ENCODE measurements around the gene TMC5.
"Not testable (repeated sequence)": the region's sequence is repeated elsewhere in the genome, so short reads cannot be mapped to it uniquely, and the experiment has no call there.

The TMC5 gene

GRCh38 chr16:19406891-19407491, 10.7 kb upstream of the TMC5 start:
- DNase-seq (ENCODE audit: low read depth), result no peak

GRCh38 chr16:19410435-19411171, 7.1 kb upstream of the TMC5 start:
- DNase-seq (ENCODE audit: low read depth), result no peak

GRCh38 chr16:19411298-19411697, 6.4 kb upstream of the TMC5 start:
- DNase-seq (ENCODE audit: low read depth), result no peak

- DNase-seq (ENCODE audit: low read depth), result not testable (repeated sequence)
These were observed 5.6 kb upstream of the TMC5 start for GRCh38 chr16:19412055-19412454.

GRCh38 chr16:19415461-19415860, 2.2 kb upstream of the TMC5 start:
- no peak for DNase-seq (ENCODE audit: low read depth)

- no peak for DNase-seq (ENCODE audit: low read depth)
These were observed 1.8 kb upstream of the TMC5 start for GRCh38 chr16:19415918-19416317.

GRCh38 chr16:19418200-19418599, 517 bp downstream of the TMC5 start:
- DNase-seq (ENCODE audit: low read depth), result no peak

- DNase-seq (ENCODE audit: low read depth), result no peak
These were observed 2.0 kb downstream of the TMC5 start for GRCh38 chr16:19419698-19420075.

- no peak for DNase-seq (ENCODE audit: low read depth)
These were observed 6.8 kb downstream of the TMC5 start for GRCh38 chr16:19424478-19424877.

GRCh38 chr16:19430345-19430744, 12.7 kb downstream of the TMC5 start:
- no peak for DNase-seq (ENCODE audit: low read depth)

GRCh38 chr16:19431636-19432340, 14.1 kb downstream of the TMC5 start:
- no peak for DNase-seq (ENCODE audit: low read depth)

GRCh38 chr16:19432429-19432828, 14.7 kb downstream of the TMC5 start:
- no peak for DNase-seq (ENCODE audit: low read depth)

- DNase-seq (ENCODE audit: low read depth), result no peak
These were observed 16.9 kb downstream of the TMC5 start for GRCh38 chr16:19434584-19434983.

- no peak for DNase-seq (ENCODE audit: low read depth)
These were observed 18.9 kb downstream of the TMC5 start for GRCh38 chr16:19436540-19436939.

GRCh38 chr16:19437280-19437679, 19.6 kb downstream of the TMC5 start:
- no peak for DNase-seq (ENCODE audit: low read depth)

- DNase-seq (ENCODE audit: low read depth), result no peak
These were observed 21.1 kb downstream of the TMC5 start for GRCh38 chr16:19438739-19439138.

GRCh38 chr16:19439483-19439882, 21.8 kb downstream of the TMC5 start:
- no peak for DNase-seq (ENCODE audit: low read depth)

- no peak for DNase-seq (ENCODE audit: low read depth)
These were observed 26.0 kb downstream of the TMC5 start for GRCh38 chr16:19443659-19444058.

- DNase-seq (ENCODE audit: low read depth), result no peak
These were observed 28.7 kb downstream of the TMC5 start for GRCh38 chr16:19446300-19446846.

GRCh38 chr16:19446886-19447285, 29.2 kb downstream of the TMC5 start:
- DNase-seq (ENCODE audit: low read depth), result no peak

- DNase-seq (ENCODE audit: low read depth), result no peak
These were observed 32.5 kb downstream of the TMC5 start for GRCh38 chr16:19450186-19450585.

GRCh38 chr16:19458722-19459379, 41.2 kb downstream of the TMC5 start:
- DNase-seq (ENCODE audit: low read depth), result no peak

- no peak for DNase-seq (ENCODE audit: low read depth)
These were observed 42.7 kb downstream of the TMC5 start for GRCh38 chr16:19460397-19460796.
